Esophagus squamous epithelium (tissue), 4 donors: ENCODE measurements around the gene EHMT1.

Experiments
- POLR2A ChIP-seq, 4 donors: fragments of 450-650 bp; IDR thresholded peaks; one replicate each; pipeline ENCODE4 v1.6.1; 2017; ENCODE audit warnings: antibody characterized with exemption in 4 of 4, mild to moderate bottlenecking in 4 of 4, moderate library complexity in 3 of 4
- TF ChIP-seq, protein P1 (sequence below), 6 experiments: fragments of 450-650 bp in 4 of 6; fragments of 200-600 bp in 2 of 6; sonication (generic) in 2 of 6; IDR thresholded peaks; one replicate each; pipeline ENCODE4 v1.5.1; 2016 to 2019; ENCODE audit warnings: antibody characterized with exemption in 6 of 6, mild to moderate bottlenecking in 4 of 6, moderate library complexity in 4 of 6

DNA sequence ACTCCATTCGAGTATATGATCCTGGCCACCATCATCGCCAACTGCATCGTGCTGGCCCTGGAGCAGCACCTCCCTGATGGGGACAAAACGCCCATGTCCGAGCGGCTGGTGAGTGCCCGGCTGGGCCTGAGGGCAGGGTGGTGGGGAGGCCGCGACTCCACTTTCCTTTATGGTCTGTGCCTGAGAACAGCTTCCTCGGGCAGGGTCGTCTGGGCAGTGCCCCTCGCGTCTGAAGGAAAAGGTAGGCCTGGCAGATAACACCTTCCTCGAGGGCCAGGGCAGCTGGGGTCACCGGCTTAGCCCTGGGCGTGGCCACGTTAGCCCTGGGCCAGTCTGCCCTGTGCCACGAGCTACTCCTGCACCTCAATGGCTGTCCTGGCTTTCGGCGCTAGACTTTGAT lies 260.2 kb downstream of the EHMT1 start:
- TF ChIP-seq, protein P1, sequence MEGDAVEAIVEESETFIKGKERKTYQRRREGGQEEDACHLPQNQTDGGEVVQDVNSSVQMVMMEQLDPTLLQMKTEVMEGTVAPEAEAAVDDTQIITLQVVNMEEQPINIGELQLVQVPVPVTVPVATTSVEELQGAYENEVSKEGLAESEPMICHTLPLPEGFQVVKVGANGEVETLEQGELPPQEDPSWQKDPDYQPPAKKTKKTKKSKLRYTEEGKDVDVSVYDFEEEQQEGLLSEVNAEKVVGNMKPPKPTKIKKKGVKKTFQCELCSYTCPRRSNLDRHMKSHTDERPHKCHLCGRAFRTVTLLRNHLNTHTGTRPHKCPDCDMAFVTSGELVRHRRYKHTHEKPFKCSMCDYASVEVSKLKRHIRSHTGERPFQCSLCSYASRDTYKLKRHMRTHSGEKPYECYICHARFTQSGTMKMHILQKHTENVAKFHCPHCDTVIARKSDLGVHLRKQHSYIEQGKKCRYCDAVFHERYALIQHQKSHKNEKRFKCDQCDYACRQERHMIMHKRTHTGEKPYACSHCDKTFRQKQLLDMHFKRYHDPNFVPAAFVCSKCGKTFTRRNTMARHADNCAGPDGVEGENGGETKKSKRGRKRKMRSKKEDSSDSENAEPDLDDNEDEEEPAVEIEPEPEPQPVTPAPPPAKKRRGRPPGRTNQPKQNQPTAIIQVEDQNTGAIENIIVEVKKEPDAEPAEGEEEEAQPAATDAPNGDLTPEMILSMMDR (IDR thresholded peaks at IDR 0.05) = no peak
- TF ChIP-seq POLR2A (IDR thresholded peaks at IDR 0.05) = no peak
